AG09309 (cell line): Measurements from ENCODE around the gene DUSP9.

ENCODE experiments used
- DNase-seq: peaks from one replicate; pipeline ENCODE4 v3.0.0-alpha.2; 2010; ENCODE audit warnings: low read depth
- H3K4me3 ChIP-seq: 2 replicates; pipeline ENCODE4 v1.5.1; 2011; ENCODE audit warnings: mild to moderate bottlenecking, low read depth, low read length, moderate library complexity; ENCODE audit not compliant: control insufficient read depth
- CTCF ChIP-seq: IDR thresholded peaks from 2 replicates; pipeline ENCODE4 v1.5.1; 2011; ENCODE audit warnings: mild to moderate bottlenecking, low read depth, low read length, inconsistent platforms; ENCODE audit not compliant: insufficient read depth, control insufficient read depth; ENCODE audit errors: missing control alignments

DUSP9 gene

GRCh38 chrX:153645151-153645550 is 1.9 kb upstream of the DUSP9 start:
- no peak overlapping the region for H3K4me3 ChIP-seq
- DNase-seq: no peak
- no peak for TF ChIP-seq CTCF

- TF ChIP-seq CTCF: no peak
These were observed 998 bp upstream of the DUSP9 start for GRCh38 chrX:153645921-153646488.

GRCh38 chrX:153647461-153648357 is 706 bp downstream of the DUSP9 start:
- no peak overlapping the region for H3K4me3 ChIP-seq
- no peak for DNase-seq
- no peak for TF ChIP-seq CTCF

More at GRCh38 chrX:153645921-153646488, 998 bp upstream of the DUSP9 start:
- no peak for DNase-seq
- H3K4me3 ChIP-seq: no peak overlapping the region

- TF ChIP-seq CTCF: no peak
- H3K4me3 ChIP-seq: no peak overlapping the region
- DNase-seq: no peak
These were observed 1.6 kb downstream of the DUSP9 start for GRCh38 chrX:153648358-153649177.

- no peak overlapping the region for H3K4me3 ChIP-seq
- no peak for DNase-seq
- TF ChIP-seq CTCF: peak; percentile 23
These were observed 2.3 kb downstream of the DUSP9 start for GRCh38 chrX:153649178-153649914.
